Measurements from ENCODE around the gene SEC24D. TPM values are rescaled to one million over a fixed set of nuclear protein-coding genes. Genes with fewer than 3 reads are reported as not detected.

SEC24D gene
- total and polyA plus RNA-seq, 9 of the 15 experiments (the other 6 are each of a cell fraction or from before 2014, with no cell fraction given): 7.1 to 22.5 (median 11.3) TPM

DNA sequence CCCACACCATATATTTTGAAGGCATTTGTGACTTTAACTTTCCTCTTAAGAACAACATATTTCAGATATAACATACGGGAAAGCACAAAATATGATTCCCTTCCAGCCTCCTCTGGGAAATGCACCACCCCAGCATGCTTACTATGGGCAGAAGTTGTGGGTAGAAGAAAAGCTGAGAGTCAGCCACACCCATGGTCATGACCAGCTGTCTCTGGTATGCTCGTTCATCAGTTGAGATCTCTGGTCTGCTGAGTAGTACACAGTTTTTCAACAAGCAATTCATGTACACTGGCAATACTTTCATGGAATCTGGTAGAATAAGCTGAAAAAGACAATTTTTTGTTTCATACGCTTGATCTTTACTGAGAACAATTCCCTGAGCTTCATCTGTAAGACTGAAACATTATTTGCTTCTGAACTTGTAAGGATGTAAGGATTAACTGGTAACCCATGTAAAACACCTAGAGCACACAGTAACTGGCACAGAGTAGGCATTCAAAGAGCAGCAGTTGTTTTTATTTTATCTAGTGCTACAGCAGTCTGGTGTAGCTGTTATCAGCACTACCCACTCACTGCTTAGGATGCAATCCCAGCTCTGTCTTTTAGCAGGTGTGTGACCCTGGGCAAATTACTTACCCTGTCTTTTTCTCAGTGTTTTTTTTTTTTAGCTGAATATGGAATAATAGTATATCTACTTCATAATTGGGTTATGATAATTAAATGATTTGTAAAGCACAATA, 103.2 kb downstream of the SEC24D start (continued):
- TF ChIP-seq MITF (IDR thresholded peaks at IDR 0.05) (no peak), UBTF (IDR thresholded peaks at IDR 0.05; ENCODE audit: borderline replicate concordance in 1 of 2, low read depth in 2 of 2, low read length in 2 of 2) (no peak), ZNF778 (CRISPR knock-in tag; IDR thresholded peaks at IDR 0.05) (no peak), ZNF586 (CRISPR knock-in tag; conservative IDR thresholded peaks at IDR 0.05) (no peak), TCF3 (CRISPR knock-in tag; IDR thresholded peaks at IDR 0.05) (peak; percentile 41; the same call in 1 of the 2 replicates), EP400 (IDR thresholded peaks at IDR 0.05) (no peak), SMARCB1 (IDR thresholded peaks at IDR 0.05; ENCODE audit: insufficient read length, low read depth) (no peak), RREB1 (CRISPR knock-in tag; IDR thresholded peaks at IDR 0.05) (no peak), ATF1 (CRISPR knock-in tag; IDR thresholded peaks at IDR 0.05) (no peak), ATF1 (tag; IDR thresholded peaks at IDR 0.05) (no peak), KAT2B (IDR thresholded peaks at IDR 0.05; ENCODE audit: low read depth, low read length) (no peak), NFE2 (IDR thresholded peaks at IDR 0.05; ENCODE audit: low read depth) (no peak), ZNF274 (IDR thresholded peaks at IDR 0.05; ENCODE audit: borderline replicate concordance, low read depth, low read length) (no peak), CBFA2T3 (IDR thresholded peaks at IDR 0.05) (peak; percentile 81)
